Pulmonary artery endothelial cell (primary cell): Measurements from ENCODE around the gene TMEM87B. TPM values are rescaled to one million over a fixed set of nuclear protein-coding genes. Genes with fewer than 3 reads are reported as not detected.

Source experiments
- DNase-seq: peaks from one replicate; pipeline ENCODE4 v3.0.0-alpha.2; 2011; ENCODE audit warnings: low read depth, low spot score
- total RNA-seq: library from RNA; depleted of rRNA; stranded (reverse); fragments of >200 nt; gene quantifications from 2 replicates; pipeline ENCODE4 v1.2.3, GENCODE V29; 2014

Gene TMEM87B
- total RNA-seq = 30.2 and 42.8 TPM in 2 replicates

DNA sequence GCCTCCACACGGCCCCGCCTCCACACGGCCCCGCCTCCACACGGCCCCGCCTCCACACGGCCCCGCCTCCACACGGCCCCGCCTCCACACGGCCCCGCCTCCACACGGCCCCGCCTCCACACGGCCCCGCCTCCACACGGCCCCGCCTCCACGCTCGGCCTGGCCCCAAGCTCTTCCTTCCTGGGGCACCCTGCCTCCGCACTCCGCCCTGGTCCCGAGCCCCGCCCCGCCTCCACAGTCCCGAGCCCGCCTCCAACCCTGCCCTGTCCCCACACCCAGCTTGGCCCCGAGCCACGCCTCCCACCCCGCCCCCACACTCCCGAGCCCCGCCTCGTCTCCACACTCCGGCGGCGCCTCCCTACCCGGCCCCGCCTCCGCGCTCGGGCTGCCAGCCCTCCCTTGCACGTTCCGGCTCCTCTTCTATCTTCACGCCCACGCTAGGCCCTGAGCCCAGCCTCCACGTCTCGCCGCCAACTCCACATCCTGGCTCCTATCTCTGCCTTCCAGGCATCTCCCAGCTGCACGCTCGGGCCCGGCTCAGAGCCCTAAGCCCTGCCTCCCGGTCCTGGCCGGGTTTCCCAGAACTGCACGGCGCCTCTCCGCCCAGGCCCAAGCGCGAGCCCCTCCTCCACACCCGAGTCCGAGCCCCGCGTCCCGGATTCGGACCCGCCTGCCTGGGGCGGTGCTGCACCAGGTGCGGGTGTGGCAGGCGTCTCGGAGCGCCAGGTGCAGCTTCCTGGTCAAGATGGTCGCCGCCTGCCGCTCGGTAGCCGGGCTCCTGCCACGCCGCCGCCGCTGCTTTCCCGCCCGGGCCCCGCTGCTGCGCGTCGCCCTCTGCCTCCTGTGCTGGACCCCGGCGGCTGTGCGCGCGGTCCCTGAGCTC is at the start of gene TMEM87B:
Gene TMEM87B (plus strand): TSS at position 423 of the 883 bp plus-strand sequence. CDS start 323 bp downstream, at position 746.
- DNase-seq = peak; percentile 93

DNA sequence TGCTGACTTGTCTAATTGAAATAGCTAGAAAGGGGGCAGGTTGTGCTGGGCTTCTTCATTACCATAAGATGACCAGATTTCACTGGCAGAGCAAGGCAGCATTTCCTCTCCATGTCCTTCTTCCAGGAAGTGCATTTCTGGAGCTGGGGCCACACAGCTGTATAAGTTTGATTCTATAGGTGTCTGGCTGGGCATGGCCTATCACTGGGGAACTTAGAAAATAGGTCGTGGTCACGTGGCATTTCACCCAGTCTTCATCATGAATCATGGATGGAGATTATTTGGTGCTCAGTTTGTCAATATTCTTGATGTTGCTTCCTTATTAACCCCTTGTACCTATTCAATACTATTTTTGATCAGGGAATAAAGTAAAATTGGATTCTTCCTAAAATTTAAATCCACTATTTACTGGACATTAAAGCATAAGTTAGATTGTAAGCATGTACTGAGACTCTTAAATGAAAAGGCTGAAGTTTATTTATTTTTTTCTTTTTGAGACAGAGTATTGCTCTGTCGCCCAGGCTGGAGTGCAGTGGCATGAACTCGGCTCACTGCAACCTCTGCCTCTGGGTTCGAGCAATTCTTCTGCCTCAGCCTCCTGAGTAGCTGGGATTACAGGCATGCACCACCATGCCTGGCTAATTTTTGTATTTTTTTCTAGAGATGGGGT is 49.5 kb upstream of the TMEM87B start:
- no peak for DNase-seq

DNA sequence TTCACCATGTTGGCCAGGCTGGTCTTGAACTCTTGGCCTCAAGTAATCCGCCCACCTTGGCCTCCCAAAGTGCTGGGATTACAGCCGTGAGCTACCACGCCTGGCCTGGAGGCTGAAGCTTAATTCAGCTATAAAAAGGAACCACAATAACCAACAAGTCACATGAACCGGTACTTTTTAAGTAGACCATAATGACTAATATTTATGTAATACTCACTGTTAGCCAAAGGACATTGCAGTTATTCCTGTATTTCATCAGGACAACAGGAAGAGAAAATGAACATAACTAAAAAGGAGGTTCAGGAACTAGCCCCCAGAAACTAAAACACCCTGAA is 49.0 kb upstream of the TMEM87B start:
- no peak for DNase-seq

DNA sequence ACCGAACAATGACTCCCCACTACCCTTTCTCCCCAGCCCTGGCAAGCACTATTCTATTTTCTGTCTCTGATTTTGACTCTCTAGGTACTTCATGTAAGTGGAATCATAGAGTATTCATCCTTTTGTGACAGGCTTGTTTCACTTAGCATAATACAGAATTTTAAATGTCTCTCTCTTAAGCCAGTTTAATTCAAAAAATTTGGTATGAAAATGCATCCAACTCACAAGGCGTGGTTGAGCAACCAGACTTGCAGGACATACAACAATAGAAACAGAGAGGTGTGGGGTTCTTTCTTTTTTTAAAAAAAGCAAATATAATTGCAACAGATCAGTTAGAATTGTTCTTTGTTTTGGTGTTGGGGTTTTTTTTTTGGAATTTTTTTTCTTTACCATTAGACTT is 47.6 kb upstream of the TMEM87B start:
- no peak for DNase-seq

DNA sequence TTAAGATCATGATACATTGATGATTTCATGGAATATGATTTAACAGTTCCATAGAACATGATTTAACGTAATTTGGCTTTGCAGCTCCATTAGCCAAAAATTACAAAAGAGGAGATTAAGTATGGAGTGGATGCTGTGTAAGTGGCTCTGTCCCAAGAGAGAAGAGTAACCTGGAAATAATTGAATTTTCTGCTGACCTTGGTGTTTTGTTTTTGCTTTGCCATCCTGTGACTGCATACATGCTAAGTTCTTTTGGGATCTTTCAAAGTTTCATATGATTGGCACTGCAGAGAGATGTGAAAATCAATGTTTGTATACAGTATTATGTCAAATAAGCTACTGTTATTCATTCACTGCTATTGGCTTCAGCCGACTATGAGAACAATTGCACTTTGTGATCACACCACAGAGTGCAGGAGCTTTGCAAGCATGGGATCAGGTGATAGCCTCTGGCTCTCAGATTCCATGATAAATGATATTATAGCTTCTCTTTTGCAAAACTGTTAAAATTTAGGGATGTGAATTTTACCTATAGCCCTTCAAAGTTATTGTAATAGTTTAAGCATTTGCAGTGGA is 46.1 kb upstream of the TMEM87B start:
- no peak for DNase-seq

DNA sequence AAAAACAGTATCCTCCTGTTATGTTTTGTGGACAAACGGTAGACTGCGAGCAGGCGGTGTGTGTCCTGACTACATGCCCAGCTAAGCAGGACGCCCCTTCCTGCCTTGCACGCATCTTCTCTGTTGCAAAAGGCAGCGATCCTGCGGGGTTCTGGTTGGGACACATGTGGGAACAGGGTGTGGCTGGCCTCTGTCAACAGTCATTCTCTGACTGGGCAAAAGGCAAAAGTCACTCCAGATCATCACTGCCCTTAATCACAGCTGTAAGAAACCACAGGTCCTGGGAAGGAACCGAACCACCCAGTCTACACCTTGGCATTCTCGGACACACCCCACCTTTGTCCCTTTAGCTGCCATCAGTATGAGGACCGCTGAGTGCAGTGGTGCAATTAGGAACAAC is 44.3 kb upstream of the TMEM87B start:
- DNase-seq = no peak

- no peak for DNase-seq
Observed at GRCh38 chr2:112012556-112012955, 42.5 kb upstream of the TMEM87B start.

DNA sequence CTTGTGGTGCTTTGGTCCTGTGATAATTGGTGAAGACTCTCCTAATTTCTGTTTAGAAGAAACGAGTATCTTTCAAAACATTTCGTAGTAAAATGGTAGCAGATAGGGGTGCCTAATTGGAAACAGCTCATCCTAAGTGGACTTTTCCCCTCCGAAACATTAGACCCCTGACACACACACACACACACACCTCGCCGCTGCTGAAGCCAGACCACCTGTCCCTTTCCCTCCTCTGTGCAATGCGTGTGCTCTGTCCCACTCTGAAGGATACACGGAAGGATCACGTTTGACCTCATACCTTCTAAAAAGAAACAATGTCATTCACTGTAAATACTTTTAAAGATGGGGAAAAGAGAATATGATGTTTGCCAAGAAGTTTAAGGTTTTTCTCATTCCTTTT is 36.2 kb upstream of the TMEM87B start:
- no peak for DNase-seq

DNA sequence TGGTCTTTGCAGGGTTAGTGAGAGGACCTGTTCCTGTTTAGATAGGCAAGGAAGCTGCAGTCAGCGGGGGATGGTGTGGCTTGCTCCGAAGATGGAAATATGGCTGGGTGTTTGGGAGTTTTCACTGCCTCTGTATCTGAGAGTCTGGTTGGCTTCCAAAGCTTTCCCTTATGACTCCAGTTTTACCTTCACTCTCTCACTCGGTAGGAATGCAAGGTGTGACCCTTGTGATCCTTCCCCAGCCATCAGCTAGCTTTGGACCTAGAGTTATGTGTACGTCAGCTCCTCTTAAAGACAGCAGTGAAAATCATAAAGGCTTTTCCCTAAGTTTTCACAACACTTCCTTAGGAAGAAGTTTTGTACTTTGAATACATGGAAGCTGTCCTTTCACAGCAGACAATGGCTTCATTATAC is 35.5 kb upstream of the TMEM87B start:
- no peak for DNase-seq

GRCh38 chr2:112020561-112020960 is 34.5 kb upstream of the TMEM87B start:
- DNase-seq = no peak

GRCh38 chr2:112021290-112021689 is 33.8 kb upstream of the TMEM87B start:
- no peak for DNase-seq

DNA sequence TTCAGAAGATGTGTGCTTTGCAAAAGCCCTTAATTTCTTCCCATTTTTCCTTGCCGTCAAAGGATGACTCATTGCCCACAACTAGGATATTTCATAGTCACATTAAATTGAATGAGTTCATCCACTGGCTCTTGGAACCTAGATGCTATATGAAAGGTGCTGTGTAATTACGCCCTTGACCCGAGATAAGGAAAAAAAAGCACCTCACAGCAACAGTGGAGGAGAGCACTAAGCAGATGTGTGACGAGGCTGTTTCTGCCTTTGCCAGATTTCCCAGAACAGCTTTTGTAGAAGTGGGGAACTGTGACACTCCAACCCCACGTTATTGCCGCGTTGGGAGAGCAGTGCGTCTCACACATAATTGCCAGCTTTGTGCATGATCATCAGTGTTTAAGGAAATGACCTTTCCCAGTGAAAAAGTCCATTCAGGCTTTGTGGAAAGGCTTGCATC is 33.3 kb upstream of the TMEM87B start:
- DNase-seq = no peak

- no peak for DNase-seq
Observed at GRCh38 chr2:112023707-112024106, 31.4 kb upstream of the TMEM87B start.

DNA sequence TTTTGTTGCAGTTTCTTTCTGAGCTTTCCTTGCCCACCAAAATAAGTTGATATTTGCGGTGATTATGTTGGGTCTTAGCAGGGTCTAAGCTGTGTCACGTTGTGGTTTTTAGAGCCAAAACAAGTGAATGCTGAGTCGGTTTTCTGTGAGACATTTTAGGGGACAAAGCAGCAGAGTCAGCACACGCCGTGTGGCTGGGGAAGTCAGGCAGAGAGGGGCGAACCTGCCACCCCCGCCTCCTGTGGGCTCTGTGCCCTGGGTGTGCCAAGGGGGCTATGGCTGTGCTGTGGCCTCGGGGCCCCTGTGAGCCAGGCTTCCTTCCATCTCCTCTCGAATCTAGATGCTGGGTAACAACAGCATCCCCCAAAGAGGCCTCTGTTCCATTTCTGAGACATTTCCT is 30.8 kb upstream of the TMEM87B start:
- DNase-seq = no peak

GRCh38 chr2:112024896-112025491 is 30.1 kb upstream of the TMEM87B start:
- no peak for DNase-seq

- peak; percentile 85 for DNase-seq
Observed at GRCh38 chr2:112026509-112026908, 28.6 kb upstream of the TMEM87B start.

GRCh38 chr2:112027767-112028166 is 27.3 kb upstream of the TMEM87B start:
- DNase-seq = no peak

DNA sequence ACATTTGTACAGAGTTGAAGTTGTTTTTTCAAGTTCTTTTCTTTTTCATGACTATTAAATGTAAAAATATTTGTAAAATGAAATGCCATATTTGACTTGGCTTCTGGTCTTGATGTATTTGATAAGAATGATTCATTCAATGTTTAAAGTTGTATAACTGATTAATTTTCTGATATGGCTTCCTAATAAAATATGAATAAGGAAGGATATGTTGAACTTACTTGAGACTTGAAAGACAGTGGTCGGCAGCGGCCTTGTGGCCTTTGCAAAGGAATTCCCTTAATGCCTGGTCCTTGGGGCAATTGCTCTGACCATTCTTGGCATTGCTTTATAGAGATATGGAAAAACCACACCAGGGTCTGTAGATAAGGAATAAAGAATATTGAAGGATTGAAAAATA is 25.9 kb upstream of the TMEM87B start:
- DNase-seq = no peak

GRCh38 chr2:112031473-112032223 is 23.4 kb upstream of the TMEM87B start:
- DNase-seq = peak; percentile 74

DNA sequence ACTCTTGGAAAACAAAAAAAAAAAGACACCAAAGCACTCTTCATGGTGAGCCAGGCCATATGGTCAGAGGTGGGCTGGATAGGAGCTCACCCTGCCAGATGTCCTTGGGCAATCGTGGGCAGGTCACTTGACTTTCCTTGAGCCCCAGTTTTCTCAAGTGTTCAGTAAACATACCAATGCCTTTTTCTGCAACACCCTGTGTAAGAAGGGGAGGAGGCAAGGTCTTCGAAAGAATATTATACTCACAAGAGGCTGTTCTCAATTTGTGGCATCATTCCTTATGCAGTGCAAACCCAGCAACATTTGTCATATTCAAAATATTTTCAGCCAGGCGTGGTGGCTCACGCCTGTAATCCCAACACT is 22.9 kb upstream of the TMEM87B start:
- no peak for DNase-seq

- no peak for DNase-seq
Observed at GRCh38 chr2:112032689-112033465, 22.2 kb upstream of the TMEM87B start.
